Activated T-helper 9 cell treated with anti-CD3 and anti-CD28 coated beads, Interleukin-2, amount 50 U/mL, for 16 hours (primary cell): Measurements from ENCODE around the gene MAN1C1.
"Not testable (repeated sequence)": the region's sequence is repeated elsewhere in the genome, so short reads cannot be mapped to it uniquely, and the experiment has no call there.

Experiments used
- DNase-seq: peaks from one replicate; pipeline ENCODE4 v3.0.0-alpha.2; 2020; ENCODE audit warnings: low read depth

MAN1C1 gene

GRCh38 chr1:25680701-25681100 lies 64.1 kb downstream of the MAN1C1 start:
- DNase-seq, result no peak

DNA sequence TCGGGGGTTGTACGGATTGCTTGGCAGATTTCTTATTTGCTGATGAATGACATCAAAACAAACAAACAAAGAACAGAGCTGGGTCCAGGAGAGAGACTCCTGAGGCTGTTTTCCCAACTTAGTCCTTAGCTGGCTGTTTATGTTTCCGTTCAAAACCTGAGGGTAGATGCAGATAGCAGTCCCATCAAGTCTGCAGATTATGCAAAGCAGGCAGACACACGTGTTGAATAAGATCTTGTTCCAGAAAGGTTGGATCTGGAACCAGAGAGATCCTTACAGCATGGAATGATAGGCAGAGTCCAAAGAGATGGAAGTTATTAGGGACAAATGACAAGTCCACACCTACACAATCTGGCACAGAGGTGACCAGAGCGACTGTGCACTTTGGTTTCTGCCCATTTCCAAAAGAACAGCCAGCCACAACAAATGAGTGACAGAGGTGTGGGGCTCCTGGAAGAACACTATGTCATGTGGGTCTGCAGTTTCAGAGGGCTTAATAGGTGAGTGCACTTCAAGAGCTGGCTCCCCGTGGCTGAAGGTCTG lies 65.5 kb downstream of the MAN1C1 start:
- no peak for DNase-seq

DNA sequence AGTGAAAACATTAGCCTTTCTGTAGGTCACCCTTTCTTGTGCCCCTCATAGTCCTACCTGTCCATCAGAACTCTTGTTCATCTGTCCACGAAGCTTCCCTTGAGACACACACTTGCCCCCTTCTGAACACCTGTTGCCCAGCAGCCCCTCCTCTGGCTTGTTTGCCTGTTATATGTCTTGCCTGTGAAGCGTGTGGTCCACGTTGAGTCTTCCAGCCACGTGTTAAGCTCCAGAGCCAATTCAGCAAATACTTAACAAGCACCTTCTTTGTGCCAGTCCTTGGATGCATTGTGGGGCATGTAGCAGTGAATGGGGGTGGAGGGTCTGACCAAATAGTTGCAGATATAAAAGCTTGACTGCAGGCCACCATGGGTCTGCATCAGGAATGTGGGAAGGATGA lies 66.6 kb downstream of the MAN1C1 start:
- no peak for DNase-seq

- DNase-seq, result no peak
These were observed 67.1 kb downstream of the MAN1C1 start for GRCh38 chr1:25683731-25684130.

- no peak for DNase-seq
These were observed 67.8 kb downstream of the MAN1C1 start for GRCh38 chr1:25684216-25684965.

GRCh38 chr1:25685211-25685750 lies 68.7 kb downstream of the MAN1C1 start:
- no peak for DNase-seq

- DNase-seq, result no peak
These were observed 69.5 kb downstream of the MAN1C1 start for GRCh38 chr1:25685938-25686665.

DNA sequence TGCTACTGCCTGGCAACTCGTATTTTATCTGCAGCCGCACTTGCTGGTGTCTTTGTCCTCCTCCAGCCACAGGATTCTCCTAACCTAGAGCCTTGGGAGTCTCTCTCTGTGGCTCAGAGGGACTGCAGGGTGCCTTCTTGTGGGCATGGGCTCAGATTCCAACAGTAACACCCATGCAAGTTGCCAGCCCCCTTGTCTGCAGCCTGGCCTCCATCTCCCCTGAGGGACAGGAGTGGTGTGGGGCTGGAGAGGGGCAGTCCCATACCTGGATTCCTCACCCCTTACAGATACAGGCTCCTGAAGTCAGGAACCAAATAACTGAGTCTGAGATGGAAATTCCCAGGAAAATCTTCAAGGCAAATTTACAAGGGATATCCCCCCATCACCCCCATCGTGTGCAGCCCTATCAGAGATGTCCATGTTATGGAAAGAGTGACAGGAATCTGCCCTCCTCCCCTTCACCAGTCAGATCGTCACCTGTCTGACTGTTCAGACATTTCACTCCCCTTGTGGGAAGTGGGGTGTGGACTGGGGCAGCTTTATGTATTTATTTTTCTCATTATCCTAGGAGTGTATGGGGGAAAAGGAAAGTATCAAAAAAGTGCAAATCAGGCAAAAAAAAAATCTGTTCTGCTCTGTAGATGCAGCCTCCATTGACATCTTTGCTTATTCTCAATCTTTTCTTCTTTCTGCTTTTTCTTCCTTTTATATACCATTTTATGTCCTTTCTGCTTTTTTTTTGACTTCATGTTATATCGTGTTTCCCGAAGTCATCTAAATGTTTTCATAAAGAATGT lies 70.8 kb downstream of the MAN1C1 start:
- no peak for DNase-seq

GRCh38 chr1:25688390-25689119 lies 72.0 kb downstream of the MAN1C1 start:
- DNase-seq, result no peak

GRCh38 chr1:25689686-25690381 lies 73.2 kb downstream of the MAN1C1 start:
- no peak for DNase-seq

GRCh38 chr1:25690396-25690956 lies 73.9 kb downstream of the MAN1C1 start:
- no peak for DNase-seq

DNA sequence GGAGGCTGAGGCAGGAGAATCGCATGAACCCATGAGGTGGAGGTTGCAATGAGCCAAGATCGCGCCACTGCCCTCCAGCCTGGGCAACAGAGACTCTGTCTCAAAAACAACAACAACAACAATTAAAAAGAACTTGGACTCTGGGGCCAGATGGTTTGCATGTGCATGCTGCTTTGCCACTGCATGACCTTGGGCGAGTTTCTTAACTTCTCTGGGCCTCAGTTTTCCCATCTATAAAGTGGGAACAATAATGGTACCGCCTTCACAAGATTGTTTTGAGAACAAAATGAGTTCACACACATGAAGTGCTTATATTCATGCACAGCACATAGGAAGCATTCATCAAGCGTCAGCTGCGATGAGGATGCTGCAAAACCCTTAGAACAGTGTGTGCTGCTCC lies 74.6 kb downstream of the MAN1C1 start:
- no peak for DNase-seq

DNA sequence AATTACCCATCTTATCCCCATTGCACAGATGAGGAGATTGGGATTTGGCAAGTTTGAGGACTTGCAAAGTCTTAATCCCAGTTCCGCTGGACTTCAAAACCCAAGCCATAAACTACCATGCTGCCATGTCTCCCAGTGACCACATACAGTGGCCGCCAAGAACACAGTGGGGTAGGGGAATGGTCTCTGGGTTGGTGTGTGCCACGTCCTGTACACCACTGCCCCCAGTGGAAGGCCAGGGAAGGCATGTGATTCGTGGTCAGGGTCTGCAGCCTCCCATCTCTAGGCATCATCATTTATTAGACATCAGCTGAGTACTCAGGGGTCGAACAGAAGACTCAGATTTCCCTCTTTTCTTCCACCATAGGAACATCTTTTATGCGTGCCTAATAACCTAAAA lies 76.0 kb downstream of the MAN1C1 start:
- DNase-seq, result no peak

DNA sequence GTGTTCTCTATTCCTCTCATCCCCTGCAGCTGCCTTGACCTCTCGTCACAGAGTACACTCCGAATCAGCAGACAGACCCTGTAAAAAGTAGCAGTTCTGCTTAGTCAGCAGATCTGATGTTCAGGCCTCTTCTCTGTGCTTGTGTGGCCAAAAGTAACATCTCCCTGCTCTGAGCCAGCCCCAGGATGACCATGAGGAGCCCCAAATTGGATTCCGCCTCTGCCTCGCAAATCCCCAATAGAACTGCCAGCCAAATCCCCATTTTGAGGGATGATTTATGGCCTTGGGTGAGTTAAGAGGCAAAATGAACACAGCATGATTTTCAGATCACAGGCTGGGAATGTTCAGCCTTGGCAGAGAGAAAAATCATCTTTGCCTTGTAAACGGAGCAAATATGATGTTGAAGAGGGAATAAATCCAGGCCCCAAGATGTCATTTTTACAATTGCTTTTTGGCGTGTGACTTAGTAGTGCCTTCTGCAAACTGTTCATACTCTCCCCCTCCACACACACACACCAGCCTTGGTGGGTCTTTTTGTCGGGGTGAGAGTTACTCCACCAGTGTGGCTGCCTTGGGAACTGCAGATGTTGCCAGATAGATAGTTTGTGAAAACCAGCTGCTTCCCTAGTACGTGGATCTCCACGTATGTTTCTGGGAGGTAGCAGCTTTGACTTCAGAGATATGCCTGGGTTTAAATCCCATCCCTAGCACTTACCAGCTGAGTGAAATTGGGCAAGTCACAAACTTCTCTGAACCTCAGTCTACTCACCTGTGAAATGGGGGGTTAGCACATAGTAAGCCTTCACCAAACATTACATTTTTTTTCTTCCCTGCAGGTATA lies 77.8 kb downstream of the MAN1C1 start:
- DNase-seq, result no peak

DNA sequence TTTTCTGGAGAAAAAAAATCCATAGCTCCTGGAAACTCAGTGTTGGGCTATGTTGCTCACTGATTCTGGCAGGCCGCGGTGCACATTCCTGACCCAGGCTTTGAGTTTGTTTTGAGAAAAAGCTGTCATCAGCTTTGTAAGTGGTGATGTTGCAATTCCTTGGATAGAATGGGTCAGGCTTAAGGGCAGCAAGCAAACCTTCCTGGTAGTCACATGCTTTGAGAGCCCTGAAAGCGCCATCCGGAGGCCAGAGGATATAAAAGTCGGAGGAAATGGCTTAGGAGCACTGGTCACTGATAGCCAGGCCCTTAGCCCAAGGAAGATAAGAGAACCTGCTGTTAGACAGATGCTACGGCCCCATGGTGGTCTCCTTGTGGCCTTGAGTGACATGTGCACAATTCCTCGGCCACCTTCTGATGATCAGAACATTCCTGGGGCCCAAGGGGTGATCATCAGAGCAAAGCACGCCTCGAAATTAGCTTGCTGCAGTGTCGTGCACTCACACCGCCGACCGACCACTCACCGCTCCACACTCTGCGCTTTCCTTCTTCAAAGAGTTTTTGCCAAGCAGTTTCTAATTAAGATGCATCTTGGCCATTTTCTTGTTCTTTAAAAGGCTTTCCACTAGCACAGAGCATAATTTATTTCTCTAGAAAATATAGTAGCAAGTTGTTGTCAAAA lies 78.6 kb downstream of the MAN1C1 start:
- no peak for DNase-seq

- DNase-seq, result no peak
These were observed 79.2 kb downstream of the MAN1C1 start for GRCh38 chr1:25695771-25696311.

DNA sequence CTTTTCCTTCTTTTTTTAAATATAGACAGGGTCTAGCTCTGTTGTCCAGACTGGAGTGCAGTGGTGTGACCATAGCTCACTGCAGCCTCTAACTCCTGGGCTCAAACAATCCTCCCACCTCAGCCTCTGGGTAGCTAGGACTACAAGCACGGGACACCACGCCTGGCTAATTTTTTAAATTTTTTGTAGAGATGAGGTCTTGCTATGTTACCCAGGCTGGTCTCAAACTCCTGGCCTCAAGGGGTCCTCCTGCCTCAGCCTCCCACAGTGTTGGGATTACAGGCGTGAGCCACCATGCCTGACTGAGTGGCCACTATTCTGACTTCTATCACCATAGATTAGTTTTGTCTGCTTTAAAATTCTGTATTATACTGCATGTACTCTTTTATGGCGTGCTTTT lies 80.1 kb downstream of the MAN1C1 start:
- DNase-seq, result not testable (repeated sequence)

- no peak for DNase-seq
These were observed 81.0 kb downstream of the MAN1C1 start for GRCh38 chr1:25697435-25698217.
